HG03060 (cell line): ENCODE measurements around the gene SYNRG.

ENCODE experiments used
- ATAC-seq: cut with Tn5 transposase; IDR thresholded peaks from one replicate; pipeline ENCODE4 v1.9.1; 2021; ENCODE audit warnings: low read depth, moderate number of reproducible peaks; ENCODE audit not compliant: unreplicated experiment

Gene SYNRG

DNA sequence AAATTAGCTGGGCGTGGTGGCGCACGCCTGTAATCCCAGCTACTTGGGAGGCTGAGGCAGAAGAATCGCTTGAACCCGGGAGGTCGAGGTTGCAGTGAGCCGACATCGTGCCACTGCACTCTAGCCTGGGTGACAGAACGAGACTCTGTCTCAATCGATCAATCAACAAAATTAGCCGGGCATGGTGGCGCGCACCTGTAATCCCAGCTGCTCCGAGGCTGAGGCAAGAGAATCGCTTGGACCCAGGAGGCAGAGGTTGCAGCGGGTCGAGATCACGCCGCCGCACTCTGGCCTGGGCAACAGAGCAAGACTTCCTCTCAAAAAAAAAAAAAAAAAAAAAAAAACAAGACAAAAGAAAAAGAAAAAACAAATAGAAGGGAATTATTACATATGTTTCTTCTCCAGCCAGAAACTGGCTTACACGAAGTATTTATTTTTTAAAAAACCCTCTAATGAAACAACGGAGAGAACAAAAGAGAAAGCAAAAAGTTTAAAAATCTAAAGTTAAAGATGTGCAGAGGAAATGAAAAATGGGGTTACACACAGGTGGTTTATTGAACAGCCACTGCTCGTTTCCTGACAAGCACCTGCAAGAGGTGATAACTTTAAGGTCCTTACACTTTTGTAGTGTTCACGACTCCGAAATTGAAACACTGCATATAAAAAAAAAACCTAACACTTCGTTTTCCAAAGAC, 1.4 kb downstream of the SYNRG start:
- no peak for ATAC-seq

DNA sequence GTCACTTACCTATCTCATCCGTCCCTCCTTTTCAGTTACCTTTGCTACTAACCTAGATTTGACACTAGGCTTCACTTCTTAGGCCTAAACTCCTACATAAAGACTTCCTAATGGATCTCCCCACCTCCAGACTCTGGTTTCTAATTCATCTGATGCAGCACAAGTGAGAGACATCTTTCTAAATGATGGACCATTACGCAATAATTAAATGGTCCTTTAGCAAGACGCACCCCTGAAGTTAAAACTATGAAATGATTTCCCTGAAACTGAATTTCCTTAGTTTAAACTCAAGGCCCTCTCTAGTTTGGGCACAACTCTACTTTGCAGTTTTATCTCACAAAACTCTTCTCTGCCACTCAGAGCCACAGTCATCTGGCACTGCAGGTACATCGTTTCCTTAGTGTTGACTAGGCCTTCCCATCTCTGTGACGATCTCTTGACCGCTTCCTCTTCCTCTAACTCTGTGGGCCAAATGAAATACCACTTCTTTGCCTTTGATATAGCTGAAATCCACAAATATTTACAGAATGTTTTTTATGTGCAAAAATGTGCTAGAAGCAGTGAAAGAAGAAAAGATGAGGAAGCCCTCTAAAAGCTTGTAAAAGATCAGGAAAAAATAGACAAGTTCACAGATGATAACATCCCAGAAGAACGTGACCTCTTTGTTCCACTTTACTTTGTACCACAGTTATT, 3.3 kb downstream of the SYNRG start:
- no peak for ATAC-seq

DNA sequence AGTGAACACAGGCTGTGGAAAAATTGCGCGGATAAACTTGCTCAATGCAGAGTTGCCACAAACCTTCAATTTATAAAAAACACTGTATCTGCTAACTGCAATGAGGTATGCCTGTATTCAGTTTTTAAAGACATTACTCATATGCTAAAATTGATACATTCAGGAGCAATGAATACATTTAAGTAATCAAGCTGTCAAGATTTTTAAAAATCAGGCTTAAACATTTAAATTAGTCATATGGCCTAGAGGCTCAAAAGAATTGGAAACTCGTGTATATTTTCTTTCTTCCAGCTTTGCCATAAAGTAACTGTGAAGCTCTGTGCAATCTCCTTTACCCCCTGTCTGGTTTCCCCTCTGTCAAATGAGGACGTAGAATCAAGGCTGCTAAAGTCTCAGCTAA, 4.1 kb downstream of the SYNRG start:
- ATAC-seq: no peak

DNA sequence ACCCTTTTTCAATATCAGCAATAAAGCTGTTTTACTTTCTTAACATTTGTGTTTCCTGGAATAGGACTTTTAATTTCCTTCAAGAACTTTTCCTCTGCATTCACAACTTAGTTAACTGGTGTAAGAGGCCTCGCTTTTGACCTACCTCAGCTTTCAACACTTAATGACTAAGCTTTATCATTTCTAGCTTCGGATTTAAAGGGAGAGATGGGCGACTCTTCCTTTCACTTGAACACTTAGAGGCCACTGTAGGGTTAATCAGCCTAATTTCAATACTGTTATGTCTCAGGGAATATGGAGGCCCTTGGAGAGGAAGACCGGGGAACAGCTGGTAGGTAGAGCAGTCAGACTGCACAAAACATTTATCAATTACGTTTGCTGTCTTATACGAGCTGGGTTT, 4.7 kb downstream of the SYNRG start:
- ATAC-seq: no peak

DNA sequence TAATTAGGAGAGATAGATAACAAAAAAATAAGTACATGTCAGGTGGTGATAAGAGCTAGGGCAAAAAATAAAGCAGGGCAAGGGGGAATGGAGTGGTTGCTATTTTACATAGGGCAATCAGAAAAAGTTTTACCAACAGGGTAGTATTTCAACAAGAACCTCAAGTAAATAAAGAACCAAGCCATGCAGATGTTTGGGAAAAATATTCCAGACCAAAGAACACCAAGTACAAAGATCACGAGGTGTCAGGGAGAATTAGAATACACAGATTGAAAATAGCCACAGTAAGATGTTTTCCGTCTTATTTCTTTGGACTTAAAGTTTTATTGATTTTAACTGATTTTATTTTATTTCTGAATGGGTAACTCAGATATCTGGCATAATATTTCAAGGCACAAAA, 11.1 kb downstream of the SYNRG start:
- ATAC-seq: no peak

DNA sequence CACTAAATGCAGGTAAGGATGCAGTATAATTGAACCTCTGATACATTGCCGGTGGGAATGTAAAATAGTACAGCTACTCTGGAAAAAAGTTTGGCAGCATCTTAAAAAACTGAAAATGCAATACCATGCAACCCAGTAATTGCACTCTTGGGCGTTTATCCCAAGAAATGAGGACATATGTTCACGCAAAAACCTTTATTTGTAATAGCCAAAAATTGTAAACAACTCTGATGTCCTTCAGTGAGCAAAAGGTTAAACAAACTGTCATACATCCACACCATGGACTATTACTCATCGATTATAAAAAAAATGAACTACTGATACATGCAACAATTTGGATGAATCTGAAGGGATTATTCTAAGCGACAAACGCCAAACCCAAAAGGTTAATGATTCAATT, 16.9 kb downstream of the SYNRG start:
- no peak for ATAC-seq

DNA sequence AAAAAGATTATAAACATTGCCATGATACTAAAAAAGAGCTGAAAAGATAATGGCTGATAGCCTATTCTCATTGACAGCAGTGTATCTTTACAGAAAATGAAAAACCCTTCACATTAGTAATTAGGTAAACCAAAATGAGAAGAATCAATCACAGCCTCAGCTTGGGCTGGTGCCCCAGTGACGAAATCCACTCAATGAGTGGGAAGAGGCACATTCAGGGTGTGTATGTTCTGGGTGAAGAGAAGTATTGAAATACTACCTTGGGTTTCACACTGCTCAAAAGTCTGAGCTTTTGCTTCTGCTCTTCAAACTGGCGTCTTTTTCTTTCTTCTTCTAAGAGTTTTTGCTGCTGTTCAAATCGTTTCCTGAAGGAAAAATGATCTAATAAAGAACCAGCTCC, 24.2 kb downstream of the SYNRG start:
- ATAC-seq: no peak

DNA sequence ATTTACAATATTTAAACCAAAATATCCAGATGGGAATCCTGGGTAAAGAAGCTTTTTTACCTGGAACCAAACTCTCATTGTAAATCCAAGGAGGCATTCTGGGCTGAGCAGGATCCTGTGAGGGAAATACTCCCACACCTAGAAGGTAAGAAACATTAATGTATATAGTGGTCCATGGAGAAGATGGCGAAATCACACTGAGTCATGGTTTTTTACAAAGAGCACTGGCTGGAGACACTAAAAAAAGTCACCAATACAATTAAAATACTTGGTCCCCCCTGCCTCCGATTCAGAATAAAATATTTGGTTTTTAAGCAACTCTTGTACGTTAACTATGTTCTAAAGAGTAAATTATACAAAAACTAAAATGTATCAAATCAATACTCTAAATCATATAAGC, 32.9 kb downstream of the SYNRG start:
- no peak for ATAC-seq

DNA sequence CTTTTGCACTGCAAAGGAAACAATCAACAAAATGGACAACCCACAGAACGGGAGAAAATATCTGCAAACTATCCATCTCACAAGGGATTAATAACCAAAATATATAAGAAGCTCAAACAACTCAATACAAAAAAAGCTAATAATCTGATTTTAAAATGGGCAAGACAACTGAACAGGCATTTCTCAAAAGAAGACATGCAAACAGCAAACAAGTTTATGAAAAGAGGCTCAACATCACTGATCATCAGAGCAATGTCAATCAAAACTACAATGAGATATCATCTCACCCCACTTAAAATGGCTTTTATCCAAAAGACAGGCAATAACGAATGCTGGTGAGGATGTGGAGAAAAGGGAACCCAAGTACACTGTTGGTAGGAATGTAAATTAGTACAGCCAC, 34.8 kb downstream of the SYNRG start:
- ATAC-seq: no peak

DNA sequence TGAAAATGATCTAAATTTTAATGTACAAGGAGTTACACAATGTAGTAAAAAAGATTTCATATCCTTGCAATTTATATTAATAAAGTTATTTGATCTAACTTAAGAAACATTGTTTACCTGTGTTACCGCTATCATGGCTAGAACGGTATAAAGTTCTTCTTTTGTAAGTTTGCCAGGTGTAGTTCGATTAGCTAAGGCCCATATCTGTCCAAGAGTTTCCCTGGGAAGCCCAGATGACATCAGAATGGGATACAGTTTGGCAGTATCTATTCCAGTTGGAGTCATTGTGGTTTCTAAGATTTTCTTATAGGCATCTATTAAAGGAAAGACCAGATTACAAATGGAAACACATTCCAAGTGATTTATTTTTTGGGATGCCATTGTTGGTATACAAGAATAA, 37.5 kb downstream of the SYNRG start:
- no peak for ATAC-seq

DNA sequence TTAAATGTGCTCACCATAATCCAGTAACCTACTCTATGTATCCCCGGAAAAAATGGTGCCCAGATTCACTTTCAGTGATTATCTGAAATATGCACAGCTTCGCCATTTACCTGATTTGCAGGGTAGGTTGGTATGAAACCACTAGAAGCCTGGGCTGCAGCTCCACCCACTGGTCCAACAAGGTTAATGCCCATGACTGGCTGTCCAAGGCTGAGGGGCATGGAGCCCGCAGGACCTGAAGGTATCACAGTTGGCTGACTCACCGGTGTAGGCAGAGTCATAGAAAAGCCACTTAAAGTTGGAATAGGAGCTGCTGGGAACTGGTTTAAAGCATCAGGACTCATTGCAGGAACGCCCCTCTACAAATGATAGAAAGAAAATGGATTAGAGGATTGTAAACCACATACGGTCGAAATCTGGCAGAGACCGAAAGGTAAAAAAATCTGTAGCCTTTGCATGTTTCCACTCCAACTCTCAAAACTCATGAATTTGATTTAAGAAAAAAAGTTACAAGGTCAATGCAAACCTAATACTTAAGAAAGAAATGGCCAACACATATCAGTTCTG, 38.6 kb downstream of the SYNRG start:
- no peak for ATAC-seq

DNA sequence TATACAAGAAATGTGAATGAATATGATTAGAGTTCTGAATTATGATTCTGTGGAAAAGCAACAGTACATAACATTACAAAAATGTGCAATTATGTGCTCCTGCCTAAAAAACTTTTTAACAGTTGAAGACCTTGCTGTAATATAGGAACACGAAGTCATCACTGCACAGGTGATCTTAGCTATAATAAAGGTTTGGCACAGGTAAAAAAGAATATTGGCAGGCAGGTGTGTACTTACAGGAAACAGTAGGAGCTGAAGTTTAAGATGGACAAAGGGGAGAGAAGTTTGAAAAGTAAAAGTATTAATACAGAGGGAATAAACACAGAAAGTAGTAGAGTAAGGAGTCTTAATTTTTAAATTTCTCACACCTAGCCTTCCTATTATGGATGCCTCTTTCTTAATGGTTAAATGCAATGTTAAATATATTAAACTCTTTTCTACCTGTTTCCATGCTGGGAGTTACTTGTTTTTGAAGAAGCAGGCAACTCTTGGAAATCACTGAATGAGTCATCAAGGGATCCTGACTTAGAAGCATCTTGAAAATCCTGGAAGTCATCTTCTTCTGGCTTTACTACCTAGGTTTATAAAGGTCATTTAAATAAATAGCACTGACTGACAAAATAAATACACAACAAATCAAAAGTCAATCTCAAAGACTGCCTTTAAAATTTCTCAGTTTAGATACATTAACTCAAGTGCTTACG, 40.7 kb downstream of the SYNRG start:
- no peak for ATAC-seq

DNA sequence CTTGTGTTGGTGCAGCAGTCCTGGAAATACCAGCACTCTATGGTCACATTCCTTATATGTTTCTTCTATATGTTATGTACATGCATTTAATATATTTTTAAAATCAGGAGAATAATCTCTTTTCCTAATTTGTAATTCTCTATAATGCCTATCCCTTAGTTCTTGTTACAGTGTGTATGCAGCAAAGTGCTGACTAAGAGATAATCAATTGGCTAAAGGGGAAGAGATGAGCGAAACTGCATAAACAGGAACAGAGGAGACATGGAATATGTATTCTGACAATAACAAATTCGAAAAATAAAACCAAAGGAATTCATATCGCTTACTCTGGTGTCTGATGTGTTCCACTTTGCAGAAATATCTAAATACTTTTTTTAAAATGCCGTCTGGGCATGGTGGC, 41.7 kb downstream of the SYNRG start:
- ATAC-seq: no peak

DNA sequence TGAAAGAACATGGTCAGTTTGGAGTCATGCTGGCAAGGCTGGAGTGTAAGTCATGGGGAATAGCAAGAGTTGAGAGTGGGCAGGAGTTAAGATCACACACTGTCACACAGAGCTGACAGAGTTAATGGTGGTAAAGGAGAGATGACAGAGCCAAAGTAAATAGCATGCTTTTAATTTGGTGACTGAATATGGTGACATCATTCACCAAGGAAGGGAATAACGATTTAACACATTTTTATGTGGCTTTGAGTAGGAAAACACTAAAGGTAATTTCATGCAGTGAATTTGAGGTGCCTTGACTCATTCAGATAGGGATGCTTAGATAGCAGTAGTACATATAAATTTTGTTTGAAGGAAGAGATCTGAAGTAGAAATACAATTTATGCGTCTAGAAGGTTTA, 42.1 kb downstream of the SYNRG start:
- no peak for ATAC-seq

DNA sequence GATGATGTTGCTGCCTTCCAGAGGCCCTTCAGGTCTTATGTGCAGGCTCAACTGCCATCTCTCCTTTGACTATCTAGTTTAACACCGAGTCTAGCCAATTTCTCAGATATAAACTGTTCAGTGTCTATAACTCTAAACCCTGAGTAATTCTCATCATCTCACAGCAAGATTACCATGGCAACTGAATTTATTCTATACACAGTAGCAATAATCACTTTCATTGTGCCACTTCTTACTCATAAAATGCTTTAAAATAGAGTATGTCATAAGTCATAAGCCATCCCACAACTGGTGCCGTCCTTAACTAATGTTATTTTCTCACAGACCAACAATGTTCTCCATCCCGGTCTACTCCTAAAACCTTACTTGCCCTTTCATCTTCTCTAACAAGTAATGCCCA, 45.0 kb downstream of the SYNRG start:
- no peak for ATAC-seq

DNA sequence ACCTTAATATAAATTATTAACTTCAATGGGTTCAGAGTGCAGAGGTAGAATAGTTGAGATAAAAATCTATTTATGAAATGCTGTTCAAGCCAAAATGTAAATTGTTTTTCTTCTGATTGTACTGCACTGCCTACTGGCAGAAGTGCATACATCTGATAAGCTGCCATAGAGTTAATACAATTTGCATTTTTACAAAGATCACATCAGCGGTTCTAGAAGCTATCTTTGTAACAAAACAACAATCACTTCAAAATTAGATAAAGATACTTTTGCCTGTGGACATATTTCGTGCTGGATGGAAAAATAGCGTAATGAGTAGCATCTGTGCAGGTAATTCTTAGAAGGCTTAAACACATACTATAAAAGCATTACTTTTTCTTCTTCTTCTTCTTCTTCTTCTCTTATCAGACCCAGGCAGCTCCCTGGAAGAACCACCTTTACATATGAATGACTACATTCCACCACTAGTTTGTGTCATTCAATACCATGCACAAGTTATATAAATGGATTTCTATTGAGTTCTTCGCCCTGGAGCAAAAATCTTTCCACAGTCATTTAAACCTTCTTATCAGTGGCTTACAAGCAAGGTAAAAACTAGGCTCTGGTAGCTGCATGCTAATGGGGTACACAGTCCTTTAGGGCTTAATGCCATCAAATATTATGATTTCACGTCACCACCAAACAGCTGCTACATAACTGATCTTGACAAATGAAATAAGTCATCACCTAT, 47.0 kb downstream of the SYNRG start:
- no peak for ATAC-seq

DNA sequence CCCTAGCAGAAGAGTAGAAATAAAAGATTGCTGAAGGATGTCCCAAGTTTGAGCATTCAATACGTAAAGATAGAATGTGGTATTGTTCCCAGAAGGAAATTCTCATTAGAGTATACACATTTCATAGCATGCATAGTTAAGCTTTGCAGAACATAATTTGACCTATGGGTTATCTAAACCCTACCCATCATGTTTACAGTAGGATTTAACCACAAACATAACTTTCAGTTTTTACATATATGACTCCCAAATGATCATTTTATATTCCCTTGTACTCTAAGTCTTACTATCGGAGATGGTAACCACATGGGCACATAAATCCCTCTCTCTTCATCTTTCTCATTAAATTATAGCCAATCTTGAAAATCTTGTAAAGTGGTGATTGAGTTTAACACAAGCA, 50.9 kb downstream of the SYNRG start:
- ATAC-seq: no peak

DNA sequence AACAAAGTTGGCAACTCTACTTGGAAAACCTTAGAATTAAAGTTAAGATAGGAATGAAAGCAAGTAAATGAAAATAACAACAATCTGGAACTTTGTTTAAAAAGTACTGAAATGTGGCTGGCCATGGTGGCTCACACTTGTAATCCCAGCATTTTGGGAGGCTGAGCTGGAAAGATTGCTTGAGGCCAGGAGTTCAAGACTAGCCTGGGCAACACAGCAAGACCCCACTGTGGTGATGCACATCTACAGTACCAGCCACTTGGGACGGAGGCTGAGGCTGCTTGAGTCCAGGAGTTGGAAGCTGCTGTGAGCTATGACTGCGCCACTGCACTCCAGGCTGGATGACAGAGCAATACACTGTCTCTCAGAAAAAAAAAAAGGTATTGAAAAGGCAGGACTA, 51.7 kb downstream of the SYNRG start:
- no peak for ATAC-seq

DNA sequence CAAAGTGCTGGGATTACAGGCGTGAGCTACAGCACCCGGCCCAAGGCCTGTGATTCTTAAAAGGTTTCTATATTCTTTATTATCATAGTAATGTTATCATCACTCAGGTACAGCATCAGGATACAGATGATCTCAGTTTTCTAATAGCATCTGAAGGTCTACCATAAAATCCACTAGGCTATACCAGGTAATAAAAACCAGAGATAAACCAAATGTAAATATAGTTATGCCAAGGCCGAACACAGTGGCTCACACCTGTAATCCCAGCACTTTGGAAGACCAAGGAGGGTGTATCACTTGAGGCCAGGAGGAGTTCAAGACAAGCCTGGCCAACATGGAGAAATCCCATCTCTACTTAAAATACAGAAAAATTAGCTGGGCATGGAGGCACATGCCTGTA, 53.8 kb downstream of the SYNRG start:
- ATAC-seq: no peak

DNA sequence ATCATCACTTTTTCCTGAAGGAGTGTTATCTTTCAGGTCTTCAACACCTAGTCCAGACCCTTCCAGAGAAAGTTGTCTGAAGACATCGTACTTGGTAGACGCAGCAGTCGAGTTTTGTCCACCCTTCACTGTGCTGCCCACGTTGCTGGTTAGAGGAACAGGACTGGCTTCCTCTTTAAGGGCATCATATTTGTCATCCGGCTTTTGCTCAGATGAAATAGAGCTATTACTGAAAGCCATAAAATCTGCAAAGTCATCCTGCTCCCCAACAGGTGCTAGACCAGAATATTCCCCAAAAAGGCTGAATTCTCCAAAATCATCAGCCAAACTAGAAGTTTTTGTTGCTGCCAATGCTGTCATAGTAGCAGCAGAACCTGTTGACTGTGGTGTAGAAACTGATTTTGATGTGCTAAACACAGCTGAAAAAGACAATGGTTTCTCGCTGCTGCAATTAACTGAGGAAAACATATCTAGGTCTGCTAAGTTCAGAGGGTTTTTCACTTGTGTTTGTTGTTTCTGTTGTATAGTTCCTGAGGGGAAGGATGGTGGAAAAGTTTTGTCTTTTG, 55.7 kb downstream of the SYNRG start:
- no peak for ATAC-seq

DNA sequence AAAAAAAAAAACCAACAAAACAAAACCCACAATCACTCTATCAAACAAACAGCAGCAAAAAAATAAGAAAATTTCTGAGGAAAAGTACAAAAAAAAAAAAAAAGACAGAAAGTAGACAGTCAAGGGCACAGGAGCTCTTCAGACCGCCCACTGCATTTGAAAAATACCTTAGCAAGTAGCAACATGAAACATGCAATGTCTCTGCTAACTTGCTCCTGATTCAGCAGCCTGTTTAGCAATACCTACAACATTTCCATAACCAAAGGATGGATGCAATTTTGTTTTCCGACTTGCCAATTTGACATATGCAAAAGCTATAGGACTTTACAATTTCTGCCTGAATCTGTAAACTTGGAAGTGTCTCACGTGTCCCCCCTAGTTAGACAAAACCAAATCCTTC, 57.4 kb downstream of the SYNRG start:
- ATAC-seq: no peak
